Loucy (cell line): ENCODE measurements around the gene YAP1.

Source experiments
- EZH2phosphoT487 ChIP-seq: fragments of 200-600 bp; IDR thresholded peaks from 2 replicates; pipeline ENCODE4 v1.6.1; 2018; ENCODE audit warnings: antibody characterized with exemption, mild to moderate bottlenecking, moderate library complexity, borderline replicate concordance
- TF ChIP-seq, protein P1 (sequence below): fragments of 200-600 bp; sonication (generic); conservative IDR thresholded peaks from 2 replicates; pipeline ENCODE4 v1.5.1; 2014; ENCODE audit warnings: mild to moderate bottlenecking, antibody characterized with exemption, low read length

GRCh38 chr11:102196351-102196750 lies 86.1 kb downstream of the YAP1 start:
- TF ChIP-seq, protein P1, sequence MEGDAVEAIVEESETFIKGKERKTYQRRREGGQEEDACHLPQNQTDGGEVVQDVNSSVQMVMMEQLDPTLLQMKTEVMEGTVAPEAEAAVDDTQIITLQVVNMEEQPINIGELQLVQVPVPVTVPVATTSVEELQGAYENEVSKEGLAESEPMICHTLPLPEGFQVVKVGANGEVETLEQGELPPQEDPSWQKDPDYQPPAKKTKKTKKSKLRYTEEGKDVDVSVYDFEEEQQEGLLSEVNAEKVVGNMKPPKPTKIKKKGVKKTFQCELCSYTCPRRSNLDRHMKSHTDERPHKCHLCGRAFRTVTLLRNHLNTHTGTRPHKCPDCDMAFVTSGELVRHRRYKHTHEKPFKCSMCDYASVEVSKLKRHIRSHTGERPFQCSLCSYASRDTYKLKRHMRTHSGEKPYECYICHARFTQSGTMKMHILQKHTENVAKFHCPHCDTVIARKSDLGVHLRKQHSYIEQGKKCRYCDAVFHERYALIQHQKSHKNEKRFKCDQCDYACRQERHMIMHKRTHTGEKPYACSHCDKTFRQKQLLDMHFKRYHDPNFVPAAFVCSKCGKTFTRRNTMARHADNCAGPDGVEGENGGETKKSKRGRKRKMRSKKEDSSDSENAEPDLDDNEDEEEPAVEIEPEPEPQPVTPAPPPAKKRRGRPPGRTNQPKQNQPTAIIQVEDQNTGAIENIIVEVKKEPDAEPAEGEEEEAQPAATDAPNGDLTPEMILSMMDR, result no peak
- no peak for TF ChIP-seq EZH2phosphoT487
